ENCODE results near the gene KRT7. TPM values are rescaled to one million over a fixed set of nuclear protein-coding genes. Genes with fewer than 3 reads are reported as not detected.
A peak's percentile ranks its signal among the peaks of the same experiment; 100 is the strongest.

The KRT7 gene
- total RNA-seq, 2 experiments from 2014 or later = not detected

DNA sequence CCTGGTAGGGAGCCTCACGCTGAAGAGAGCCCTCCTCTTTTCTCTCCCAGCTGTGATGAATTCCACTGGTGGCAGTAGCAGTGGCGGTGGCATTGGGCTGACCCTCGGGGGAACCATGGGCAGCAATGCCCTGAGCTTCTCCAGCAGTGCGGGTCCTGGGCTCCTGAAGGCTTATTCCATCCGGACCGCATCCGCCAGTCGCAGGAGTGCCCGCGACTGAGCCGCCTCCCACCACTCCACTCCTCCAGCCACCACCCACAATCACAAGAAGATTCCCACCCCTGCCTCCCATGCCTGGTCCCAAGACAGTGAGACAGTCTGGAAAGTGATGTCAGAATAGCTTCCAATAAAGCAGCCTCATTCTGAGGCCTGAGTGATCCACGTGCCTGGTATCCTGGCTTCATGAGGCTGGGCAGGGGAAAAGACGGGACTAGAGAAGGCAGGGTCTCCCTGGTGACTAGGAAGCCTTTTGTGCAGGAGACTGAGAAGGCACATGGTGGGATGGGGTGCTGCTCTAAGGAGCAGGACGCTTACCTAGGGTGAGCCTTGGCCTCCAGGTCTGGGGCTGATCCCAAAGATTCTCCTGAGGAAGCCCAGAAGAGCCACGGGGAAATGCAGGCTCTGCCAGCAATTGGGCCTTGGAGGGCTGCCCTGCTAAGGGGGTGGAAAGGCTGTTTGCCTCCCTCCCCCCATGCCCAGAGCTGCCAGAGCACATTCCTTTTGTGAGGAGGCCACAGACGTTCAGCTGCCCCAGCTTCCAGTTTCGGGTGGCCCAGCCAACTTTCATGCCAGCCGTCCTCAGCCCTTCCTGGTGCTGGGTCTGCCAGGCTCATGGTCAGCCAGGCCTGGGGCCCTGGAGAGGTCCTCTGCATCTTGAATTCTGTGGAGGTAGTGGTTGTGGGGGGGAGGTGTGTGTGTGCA is 15.8 kb downstream of the KRT7 start:
- H3K9me3 Mint-ChIP-seq = no peaks in the 10 kb centered on the region
- intact Hi-C loops (cut with DNase I, micrococcal nuclease) = no loop called here
- peaks cover 15% of the 10 kb centered on the region for H3K4me1 Mint-ChIP-seq (ENCODE audit: low read depth)

DNA sequence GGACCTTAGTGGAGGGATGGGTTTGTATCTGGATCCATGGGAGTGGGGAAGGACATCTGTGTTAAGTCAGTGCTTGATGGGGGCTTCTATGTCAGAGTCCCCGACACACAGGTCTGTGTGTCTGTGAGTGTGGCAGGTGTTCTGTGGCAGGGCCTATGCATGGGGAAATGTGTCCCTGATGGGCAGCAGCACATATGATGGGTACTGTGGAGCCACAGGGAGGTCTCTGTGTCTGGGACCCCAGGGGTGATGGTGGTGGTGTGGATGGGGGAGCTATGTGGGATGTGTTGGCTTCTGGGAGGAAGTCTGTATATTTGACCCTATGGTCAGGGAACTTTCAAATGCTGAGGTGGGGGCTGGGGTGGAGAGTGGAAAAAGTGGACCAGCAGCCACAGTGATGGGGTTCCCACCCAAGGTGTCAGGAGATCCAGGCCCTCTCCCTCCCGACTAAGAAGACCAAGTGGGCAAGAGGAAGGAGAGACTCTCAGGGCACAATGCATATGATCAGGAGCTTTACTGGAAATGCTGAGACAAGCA is 16.5 kb downstream of the KRT7 start:
- intact Hi-C loops (cut with DNase I, micrococcal nuclease) = no loop called here
- DNase-seq (no peak), ATAC-seq (ENCODE audit: poor library complexity) (no peak)
- peaks cover 7% of the 10 kb centered on the region for H3K4me1 Mint-ChIP-seq (ENCODE audit: low read depth)
- ChIA-PET POLR2A (no interaction called here), CTCF (no interaction called here)
- H3K27ac Mint-ChIP-seq = no peak overlapping the region
- TF ChIP-seq, protein P1, sequence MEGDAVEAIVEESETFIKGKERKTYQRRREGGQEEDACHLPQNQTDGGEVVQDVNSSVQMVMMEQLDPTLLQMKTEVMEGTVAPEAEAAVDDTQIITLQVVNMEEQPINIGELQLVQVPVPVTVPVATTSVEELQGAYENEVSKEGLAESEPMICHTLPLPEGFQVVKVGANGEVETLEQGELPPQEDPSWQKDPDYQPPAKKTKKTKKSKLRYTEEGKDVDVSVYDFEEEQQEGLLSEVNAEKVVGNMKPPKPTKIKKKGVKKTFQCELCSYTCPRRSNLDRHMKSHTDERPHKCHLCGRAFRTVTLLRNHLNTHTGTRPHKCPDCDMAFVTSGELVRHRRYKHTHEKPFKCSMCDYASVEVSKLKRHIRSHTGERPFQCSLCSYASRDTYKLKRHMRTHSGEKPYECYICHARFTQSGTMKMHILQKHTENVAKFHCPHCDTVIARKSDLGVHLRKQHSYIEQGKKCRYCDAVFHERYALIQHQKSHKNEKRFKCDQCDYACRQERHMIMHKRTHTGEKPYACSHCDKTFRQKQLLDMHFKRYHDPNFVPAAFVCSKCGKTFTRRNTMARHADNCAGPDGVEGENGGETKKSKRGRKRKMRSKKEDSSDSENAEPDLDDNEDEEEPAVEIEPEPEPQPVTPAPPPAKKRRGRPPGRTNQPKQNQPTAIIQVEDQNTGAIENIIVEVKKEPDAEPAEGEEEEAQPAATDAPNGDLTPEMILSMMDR (IDR thresholded peaks at IDR 0.05) = no peak
- Histone ChIP-seq H3K27me3 (ENCODE audit: control insufficient read depth in 1 of 2, insufficient read depth in 2 of 2, low read length in 2 of 2) (peaks cover 13 to 15% of the 10 kb centered on the region in 2 experiments), H3K9me3 (ENCODE audit: control insufficient read depth in 1 of 2, insufficient read depth in 1 of 2, low read length in 2 of 2) (peaks cover 0 to 4% of the 10 kb centered on the region in 2 experiments), H3K4me1 (ENCODE audit: insufficient read depth, low read length) (peaks cover 15% of the 10 kb centered on the region), H3K36me3 (ENCODE audit: insufficient read depth, low read length) (no peaks in the 10 kb centered on the region), H3K4me3 (ENCODE audit: low read length) (no peak overlapping the region), H3K27ac (ENCODE audit: low read depth in 1 of 2, low read length in 2 of 2) (no peak overlapping the region)
- no peaks in the 10 kb centered on the region for H3K9me3 Mint-ChIP-seq
- peaks cover 53% of the 10 kb centered on the region for H3K27me3 Mint-ChIP-seq
- no peaks in the 10 kb centered on the region for H3K36me3 Mint-ChIP-seq (ENCODE audit: low read depth)
- no peak overlapping the region for H3K4me3 Mint-ChIP-seq

More for the DNA sequence above, 15.8 kb downstream of the KRT7 start:
- Histone ChIP-seq H3K4me1 (ENCODE audit: insufficient read depth, low read length) (peaks cover 23% of the 10 kb centered on the region), H3K4me3 (ENCODE audit: low read length) (no peak overlapping the region), H3K9me3 (ENCODE audit: control insufficient read depth in 1 of 2, insufficient read depth in 1 of 2, low read length in 2 of 2) (peaks cover 0 to 4% of the 10 kb centered on the region in 2 experiments), H3K36me3 (ENCODE audit: insufficient read depth, low read length) (no peaks in the 10 kb centered on the region), H3K27me3 (ENCODE audit: control insufficient read depth in 1 of 2, insufficient read depth in 2 of 2, low read length in 2 of 2) (peaks cover 13 to 14% of the 10 kb centered on the region in 2 experiments), H3K27ac (ENCODE audit: low read depth in 1 of 2, low read length in 2 of 2) (no peak overlapping the region)
- no peaks in the 10 kb centered on the region for H3K36me3 Mint-ChIP-seq (ENCODE audit: low read depth)
- POLR2A ChIA-PET = no interaction called here
- ATAC-seq (ENCODE audit: poor library complexity) = no peak
- CTCF ChIA-PET = no interaction called here
- H3K27me3 Mint-ChIP-seq = peaks cover 45% of the 10 kb centered on the region
- no peak overlapping the region for H3K27ac Mint-ChIP-seq
- peak in 1 of 14 experiments; percentile 28 for DNase-seq
- TF ChIP-seq, protein P1 (IDR thresholded peaks at IDR 0.05) = no peak
- no peak overlapping the region for H3K4me3 Mint-ChIP-seq

- H3K9me3 ChIP-seq (ENCODE audit: control insufficient read depth in 1 of 2, insufficient read depth in 1 of 2, low read length in 2 of 2) = peaks cover 0 to 4% of the 10 kb centered on the region in 2 experiments
- peaks cover 6% of the 10 kb centered on the region for H3K4me1 Mint-ChIP-seq (ENCODE audit: low read depth)
- H3K36me3 ChIP-seq (ENCODE audit: insufficient read depth, low read length) = no peaks in the 10 kb centered on the region
- H3K27me3 Mint-ChIP-seq = peaks cover 57% of the 10 kb centered on the region
- peaks cover 13 to 18% of the 10 kb centered on the region in 2 experiments for H3K27me3 ChIP-seq (ENCODE audit: control insufficient read depth in 1 of 2, insufficient read depth in 2 of 2, low read length in 2 of 2)
- ATAC-seq (ENCODE audit: poor library complexity) (no peak), DNase-seq (no peak)
- intact Hi-C loops (cut with DNase I, micrococcal nuclease) = no loop called here
- H3K9me3 Mint-ChIP-seq = no peaks in the 10 kb centered on the region
- ChIA-PET CTCF (no interaction called here), POLR2A (no interaction called here)
- H3K27ac Mint-ChIP-seq = no peak overlapping the region
- TF ChIP-seq, protein P1 (IDR thresholded peaks at IDR 0.05) = no peak
- peaks cover 13% of the 10 kb centered on the region for H3K4me1 ChIP-seq (ENCODE audit: insufficient read depth, low read length)
- no peak overlapping the region for H3K27ac ChIP-seq (ENCODE audit: low read depth in 1 of 2, low read length in 2 of 2)
- no peak overlapping the region for H3K4me3 Mint-ChIP-seq
- H3K36me3 Mint-ChIP-seq (ENCODE audit: low read depth) = no peaks in the 10 kb centered on the region
- no peak overlapping the region for H3K4me3 ChIP-seq (ENCODE audit: low read length)
Observed at GRCh38 chr12:52250048-52250990, 17.3 kb downstream of the KRT7 start.

All from CD4-positive, alpha-beta T cell (primary cell).